Gastrocnemius medialis (tissue), 4 donors: ENCODE measurements around the gene ALG14. TPM values are rescaled to one million over a fixed set of nuclear protein-coding genes. Genes with fewer than 3 reads are reported as not detected.

Experiments
- ATAC-seq, 2 donors: fragments of 150-250 bp; one replicate each; pipeline ENCODE4 v1.9.1; 2016
- DNase-seq, 2 donors: peaks; one replicate each; pipeline ENCODE4 v3.0.0-alpha.2; 2019
- H3K27ac ChIP-seq, 4 donors: fragments of 200-600 bp; sonication (generic); 1 replicate in 1 of 4; 2 replicates in 3 of 4; pipeline ENCODE4 v1.5.1; 2016 to 2018; ENCODE audit warnings: mild to moderate bottlenecking in 2 of 4, moderate library complexity in 1 of 4
- H3K27me3 ChIP-seq, 3 donors: fragments of 200-600 bp; sonication (generic) in 2 of 3; 1 replicate in 1 of 3; 2 replicates in 2 of 3; pipeline versions ENCODE4 v1.5.1 to v1.6.0; 2016 to 2019; ENCODE audit warnings: mild to moderate bottlenecking in 1 of 3, moderate library complexity in 1 of 3
- H3K36me3 ChIP-seq, 2 donors: fragments of 200-600 bp; sonication (generic) in 1 of 2; one replicate each; pipeline ENCODE4 v1.5.1; 2017 to 2018
- H3K4me1 ChIP-seq, 2 donors: fragments of 200-600 bp; sonication (generic) in 1 of 2; one replicate each; pipeline ENCODE4 v1.5.1; 2016 to 2017; ENCODE audit warnings: mild to moderate bottlenecking in 2 of 2
- H3K4me3 ChIP-seq, 4 donors: fragments of 200-600 bp; sonication (generic) in 3 of 4; 1 replicate in 1 of 4; 2 replicates in 3 of 4; pipeline ENCODE4 v1.5.1; 2016 to 2019; ENCODE audit warnings: mild to moderate bottlenecking in 2 of 4
- H3K9me3 ChIP-seq, 3 donors: fragments of 200-600 bp; sonication (generic) in 2 of 3; 1 replicate in 1 of 3; 2 replicates in 2 of 3; pipeline ENCODE4 v1.5.1; 2016 to 2019
- CTCF ChIP-seq, 5 experiments: fragments of 450-650 bp in 3 of 5; fragments of 200-600 bp in 2 of 5; sonication (generic) in 2 of 5; IDR thresholded peaks in 4 of 5; conservative IDR thresholded peaks in 1 of 5; 1 replicate in 4 of 5; 2 replicates in 1 of 5; pipeline ENCODE4 v1.5.1; 2016 to 2019; ENCODE audit warnings: antibody characterized with exemption in 5 of 5, mild to moderate bottlenecking in 3 of 5, moderate library complexity in 3 of 5
- POLR2A ChIP-seq, 2 donors: fragments of 450-650 bp; IDR thresholded peaks; one replicate each; pipeline ENCODE4 v1.6.1; 2017; ENCODE audit warnings: antibody characterized with exemption in 2 of 2, mild to moderate bottlenecking in 2 of 2, moderate library complexity in 2 of 2
- in situ Hi-C, 4 donors: fragments of 200-750 bp; cut with MboI; loops; one replicate each; pipeline versions ENCODE4 v1.15.0 to v1.8.0; 2017; ENCODE audit warnings: low sequenced_read_pairs in 4 of 4
- intact Hi-C: fragments of 100-400 bp; cut with DNase I; formaldehyde crosslinking; loops from one replicate; pipeline ENCODE4 v1.15.1; 2023; ENCODE audit warnings: low total_unique reads
- total RNA-seq, 4 donors: library from RNA; depleted of rRNA; stranded (reverse); fragments of >200 nt; gene quantifications; one replicate each; pipeline versions ENCODE4 v1.1.0 to v1.2.3, GENCODE V29; 2016

Gene ALG14
- total RNA-seq, 4 donors from 2014 or later, result 0.24 to 0.97 (median 0.77) TPM

- Histone ChIP-seq H3K27ac (no peak overlapping the region), H3K9me3 (no peaks in the 10 kb centered on the region), H3K4me1 (no peaks in the 10 kb centered on the region), H3K27me3 (no peaks in the 10 kb centered on the region), H3K36me3 (no peaks in the 10 kb centered on the region), H3K4me3 (no peak overlapping the region)
- no peak for TF ChIP-seq CTCF (IDR thresholded peaks at IDR 0.05 in 4 of 5, conservative IDR thresholded peaks at IDR 0.05 in 1 of 5)
- TF ChIP-seq POLR2A (IDR thresholded peaks at IDR 0.05), result no peak
- in situ Hi-C loops (no loop called here), intact Hi-C loops (no loop called here)
- DNase-seq (no peak), ATAC-seq (no peak)
These were observed 132.0 kb downstream of the ALG14 start for GRCh38 chr1:94940738-94941137.

GRCh38 chr1:94937820-94938219 is 134.9 kb downstream of the ALG14 start:
- Histone ChIP-seq H3K4me3 (no peak overlapping the region), H3K4me1 (no peaks in the 10 kb centered on the region), H3K27me3 (no peaks in the 10 kb centered on the region), H3K36me3 (no peaks in the 10 kb centered on the region), H3K9me3 (no peaks in the 10 kb centered on the region), H3K27ac (no peak overlapping the region)
- TF ChIP-seq POLR2A (IDR thresholded peaks at IDR 0.05) (no peak), CTCF (IDR thresholded peaks at IDR 0.05 in 4 of 5, conservative IDR thresholded peaks at IDR 0.05 in 1 of 5) (no peak)
- DNase-seq, result no peak
- in situ Hi-C loops, result no loop called here
- intact Hi-C loops, result no loop called here
- ATAC-seq, result no peak

GRCh38 chr1:94936861-94937620 is 135.7 kb downstream of the ALG14 start:
- no peak for ATAC-seq
- no peaks in the 10 kb centered on the region for H3K36me3 ChIP-seq
- H3K4me3 ChIP-seq, result no peak overlapping the region
- no peaks in the 10 kb centered on the region for H3K9me3 ChIP-seq
- H3K4me1 ChIP-seq, result no peaks in the 10 kb centered on the region
- DNase-seq, result no peak
- intact Hi-C loops, result no loop called here
- in situ Hi-C loops, result no loop called here
- no peak for TF ChIP-seq CTCF (IDR thresholded peaks at IDR 0.05 in 4 of 5, conservative IDR thresholded peaks at IDR 0.05 in 1 of 5)
- no peak for TF ChIP-seq POLR2A (IDR thresholded peaks at IDR 0.05)
- H3K27me3 ChIP-seq, result no peaks in the 10 kb centered on the region
- H3K27ac ChIP-seq, result no peak overlapping the region

GRCh38 chr1:94935476-94935875 is 137.3 kb downstream of the ALG14 start:
- Histone ChIP-seq H3K36me3 (no peaks in the 10 kb centered on the region), H3K4me1 (no peaks in the 10 kb centered on the region), H3K9me3 (no peaks in the 10 kb centered on the region), H3K27ac (no peak overlapping the region), H3K27me3 (no peaks in the 10 kb centered on the region), H3K4me3 (no peak overlapping the region)
- ATAC-seq (no peak), DNase-seq (no peak)
- intact Hi-C loops (no loop called here), in situ Hi-C loops (no loop called here)
- no peak for TF ChIP-seq POLR2A (IDR thresholded peaks at IDR 0.05)
- no peak for TF ChIP-seq CTCF (IDR thresholded peaks at IDR 0.05 in 4 of 5, conservative IDR thresholded peaks at IDR 0.05 in 1 of 5)

GRCh38 chr1:94935034-94935433 is 137.7 kb downstream of the ALG14 start:
- DNase-seq, result no peak
- no peaks in the 10 kb centered on the region for H3K27me3 ChIP-seq
- no peaks in the 10 kb centered on the region for H3K4me1 ChIP-seq
- intact Hi-C loops, result no loop called here
- in situ Hi-C loops, result no loop called here
- ATAC-seq, result no peak
- TF ChIP-seq POLR2A (IDR thresholded peaks at IDR 0.05) (no peak), CTCF (IDR thresholded peaks at IDR 0.05 in 4 of 5, conservative IDR thresholded peaks at IDR 0.05 in 1 of 5) (no peak)
- H3K4me3 ChIP-seq, result no peak overlapping the region
- H3K27ac ChIP-seq, result no peak overlapping the region
- no peaks in the 10 kb centered on the region for H3K9me3 ChIP-seq
- no peaks in the 10 kb centered on the region for H3K36me3 ChIP-seq
